IPS-18c (cell line): ENCODE results near the gene FAM83D.
"Not testable (repeated sequence)": the region's sequence is repeated elsewhere in the genome, so short reads cannot be mapped to it uniquely, and the experiment has no call there.

Experiments used
- H3K4me3 ChIP-seq: 2 replicates; pipeline ENCODE4 v1.7.0; 2013; ENCODE audit warnings: low read depth, mild to moderate bottlenecking, low read length, moderate library complexity; ENCODE audit not compliant: insufficient read depth
- H3K9me3 ChIP-seq: one replicate; pipeline ENCODE4 v1.6.1; 2013; ENCODE audit warnings: mild to moderate bottlenecking, low read length, moderate library complexity; ENCODE audit not compliant: control insufficient read depth, insufficient read depth

Gene FAM83D

DNA sequence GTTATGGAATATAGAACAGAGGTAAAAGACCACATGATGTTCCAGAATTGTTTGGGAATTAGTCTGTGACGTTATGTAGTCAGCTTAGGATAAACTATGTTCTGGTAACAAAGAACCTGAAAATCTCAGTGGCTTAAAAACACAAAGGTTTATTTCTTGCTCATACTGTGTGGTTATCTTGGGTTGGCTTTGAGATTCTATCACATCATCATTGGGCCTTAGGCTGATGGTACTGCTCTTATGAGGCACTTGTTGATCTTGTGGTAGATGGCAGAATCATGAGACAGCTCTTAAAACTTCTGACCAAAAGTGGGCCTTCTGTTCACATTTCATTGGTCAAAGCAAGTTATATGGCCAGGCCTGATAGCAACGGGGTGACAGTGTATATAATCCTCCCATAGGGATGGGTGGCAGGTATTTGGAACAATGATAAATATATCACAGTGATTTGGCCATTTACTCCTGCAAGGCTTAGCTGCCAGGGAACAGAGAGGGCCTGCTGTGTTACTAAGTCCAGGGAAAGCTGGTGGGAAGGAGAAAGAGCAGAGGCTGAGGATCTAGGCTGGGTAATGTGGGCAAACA lies 49.4 kb downstream of the FAM83D start:
- H3K9me3 ChIP-seq, result no peaks in the 10 kb centered on the region
- no peak overlapping the region for H3K4me3 ChIP-seq

DNA sequence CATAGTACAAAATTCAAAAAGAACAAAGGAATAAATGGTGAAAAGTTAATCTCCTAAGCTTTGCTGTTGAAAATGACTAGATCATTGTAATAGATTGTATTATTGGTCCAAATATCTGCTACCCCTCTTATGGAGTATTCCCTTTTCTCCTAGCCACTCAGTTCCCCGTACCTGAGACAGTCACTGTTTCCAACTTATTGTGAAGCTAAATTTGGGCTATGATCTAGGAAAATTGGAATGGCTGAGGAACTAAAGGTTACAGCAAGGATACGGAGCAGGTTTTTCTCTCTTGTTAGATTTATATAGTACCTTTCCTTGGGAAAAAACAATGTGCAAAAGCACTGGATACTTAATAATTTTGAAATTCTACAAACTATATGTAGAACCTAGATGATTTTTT lies 53.2 kb downstream of the FAM83D start:
- H3K9me3 ChIP-seq, result no peaks in the 10 kb centered on the region
- no peak overlapping the region for H3K4me3 ChIP-seq

DNA sequence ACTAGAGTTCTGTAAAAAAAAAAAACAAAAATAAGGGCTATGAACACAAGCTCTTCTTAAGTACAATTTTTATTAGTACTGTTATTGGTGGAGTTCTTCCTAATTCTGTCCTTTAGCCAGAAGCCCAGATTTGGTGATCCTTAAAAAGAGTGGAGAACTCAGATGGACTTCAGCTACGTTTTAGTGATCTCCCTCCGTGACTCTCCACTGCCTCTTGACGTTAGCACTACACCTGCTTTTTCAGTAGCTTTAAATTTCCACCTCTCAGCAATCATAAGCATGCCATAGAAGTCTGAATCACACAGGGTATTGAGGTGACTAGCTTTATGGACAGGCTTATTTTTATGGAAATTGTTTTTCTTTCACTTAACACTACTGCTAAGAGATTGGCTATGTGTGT lies 53.6 kb downstream of the FAM83D start:
- Histone ChIP-seq H3K4me3 (no peak overlapping the region), H3K9me3 (no peaks in the 10 kb centered on the region)

GRCh38 chr20:38982291-38982690 lies 56.1 kb downstream of the FAM83D start:
- H3K4me3 ChIP-seq, result no peak overlapping the region

DNA sequence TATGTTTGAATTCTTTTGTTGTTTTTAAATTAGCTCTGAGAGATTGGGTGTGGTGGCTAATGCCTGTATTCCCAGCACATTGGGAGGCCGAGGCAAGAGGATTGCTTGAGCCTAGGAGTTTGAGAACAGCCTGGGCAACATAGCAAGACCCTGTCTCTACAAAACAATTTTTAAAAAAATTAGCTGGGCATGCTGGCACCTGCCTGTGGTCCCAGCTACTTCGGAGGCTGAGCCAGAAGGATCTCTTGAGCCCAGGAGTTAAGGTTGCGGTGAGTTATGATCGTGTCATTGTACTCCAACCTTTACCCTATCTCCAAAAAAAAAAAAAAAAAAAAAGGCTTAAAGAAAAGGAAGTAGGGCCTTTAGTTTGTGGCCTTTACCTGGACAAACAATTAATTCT lies 58.8 kb downstream of the FAM83D start:
- H3K4me3 ChIP-seq, result no peak overlapping the region
- no peaks in the 10 kb centered on the region for H3K9me3 ChIP-seq

More at GRCh38 chr20:38982291-38982690, 56.1 kb downstream of the FAM83D start:
- no peaks in the 10 kb centered on the region for H3K9me3 ChIP-seq

DNA sequence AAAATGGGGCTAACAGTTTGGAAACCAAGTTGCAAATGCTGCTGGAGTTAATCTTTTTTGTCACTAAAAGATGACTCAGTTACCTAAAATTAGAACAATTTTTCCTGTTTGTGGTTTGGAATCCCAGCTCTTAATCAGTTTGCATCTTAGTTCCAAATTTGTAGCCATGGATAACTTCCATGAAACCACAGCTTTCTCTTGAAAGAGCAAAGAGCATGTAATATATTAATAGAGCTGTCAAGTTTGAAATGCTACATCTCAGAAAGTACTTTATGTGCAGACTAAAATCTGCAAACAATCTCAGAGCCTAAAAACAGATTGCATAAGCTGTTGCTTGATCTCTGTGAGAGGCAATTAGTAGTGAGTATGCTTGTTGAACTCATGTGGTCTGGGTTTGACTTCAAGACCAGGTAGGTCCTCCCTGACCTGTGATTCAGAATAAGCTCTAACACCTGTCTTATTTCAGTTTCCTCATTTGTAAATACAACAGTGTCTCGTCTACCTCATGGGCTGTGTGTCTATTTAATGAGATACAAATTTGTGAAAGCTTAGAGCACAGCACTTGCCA lies 59.5 kb downstream of the FAM83D start:
- H3K4me3 ChIP-seq, result no peak overlapping the region
- no peaks in the 10 kb centered on the region for H3K9me3 ChIP-seq

GRCh38 chr20:38986663-38987062 lies 60.4 kb downstream of the FAM83D start:
- no peaks in the 10 kb centered on the region for H3K9me3 ChIP-seq

DNA sequence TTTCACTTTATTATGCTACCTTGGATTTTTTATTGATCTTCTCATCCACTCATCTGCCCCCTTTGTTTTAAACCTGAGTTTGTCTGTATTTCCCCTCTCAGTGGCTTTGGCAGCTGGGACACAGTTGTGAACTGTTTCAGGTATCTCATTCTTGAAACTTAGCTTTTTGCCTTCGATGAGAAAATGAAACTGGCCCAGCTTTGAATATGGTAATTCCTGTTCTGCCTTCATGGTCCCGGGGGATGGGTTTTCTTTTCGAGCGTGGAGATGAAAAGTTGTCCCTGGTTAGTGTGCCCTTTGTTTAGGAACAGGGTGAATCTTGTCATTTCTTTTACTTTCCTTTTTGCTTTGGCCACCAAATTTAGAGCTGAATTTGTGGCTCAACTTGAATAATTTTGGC lies 61.6 kb downstream of the FAM83D start:
- H3K4me3 ChIP-seq, result no peak overlapping the region
- no peaks in the 10 kb centered on the region for H3K9me3 ChIP-seq

More at GRCh38 chr20:38986663-38987062, 60.4 kb downstream of the FAM83D start:
- no peak overlapping the region for H3K4me3 ChIP-seq

GRCh38 chr20:38990728-38991127 lies 64.5 kb downstream of the FAM83D start:
- H3K9me3 ChIP-seq, result no peaks in the 10 kb centered on the region
- no peak overlapping the region for H3K4me3 ChIP-seq

GRCh38 chr20:38991814-38992704 lies 65.8 kb downstream of the FAM83D start:
- no peak overlapping the region for H3K4me3 ChIP-seq
- no peaks in the 10 kb centered on the region for H3K9me3 ChIP-seq

- Histone ChIP-seq H3K4me3 (no peak overlapping the region), H3K9me3 (no peaks in the 10 kb centered on the region)
Measured at GRCh38 chr20:38995536-38996044, 69.4 kb downstream of the FAM83D start.

DNA sequence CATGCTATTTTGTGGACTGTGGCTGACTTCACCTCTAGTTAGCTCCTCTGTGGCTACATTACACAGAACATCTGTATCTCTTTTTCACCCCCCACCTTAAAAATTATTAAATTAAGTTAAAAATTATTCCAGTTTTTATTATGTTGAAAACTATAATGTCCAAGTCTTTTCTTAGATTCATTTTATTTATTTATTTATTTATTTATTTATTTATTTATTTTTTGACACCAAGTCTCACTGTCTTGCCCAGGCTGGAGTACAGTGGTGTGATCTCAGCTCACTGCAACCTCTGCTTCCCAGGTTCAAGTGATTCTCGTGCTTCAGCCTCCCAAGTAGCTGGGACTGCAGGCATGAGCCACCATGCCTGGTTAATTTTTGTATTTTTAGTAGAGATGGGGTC lies 70.6 kb downstream of the FAM83D start:
- H3K4me3 ChIP-seq, result not testable (repeated sequence)

GRCh38 chr20:38997622-38998021 lies 71.4 kb downstream of the FAM83D start:
- no peak overlapping the region for H3K4me3 ChIP-seq

More for the DNA sequence above, 70.6 kb downstream of the FAM83D start:
- not testable (repeated sequence) for H3K9me3 ChIP-seq

GRCh38 chr20:38999217-38999616 lies 73.0 kb downstream of the FAM83D start:
- Histone ChIP-seq H3K9me3 (no peaks in the 10 kb centered on the region), H3K4me3 (no peak overlapping the region)

More at GRCh38 chr20:38997622-38998021, 71.4 kb downstream of the FAM83D start:
- no peaks in the 10 kb centered on the region for H3K9me3 ChIP-seq

GRCh38 chr20:38999965-39000910 lies 74.0 kb downstream of the FAM83D start:
- Histone ChIP-seq H3K4me3 (no peak overlapping the region), H3K9me3 (no peaks in the 10 kb centered on the region)
